GM19397 (cell line): Measurements from ENCODE around the gene TMEM203.

Source experiments
- ATAC-seq: cut with Tn5 transposase; IDR thresholded peaks from one replicate; pipeline ENCODE4 v1.9.1; 2021; ENCODE audit warnings: mild to moderate bottlenecking, moderate library complexity; ENCODE audit not compliant: unreplicated experiment

TMEM203 gene

DNA sequence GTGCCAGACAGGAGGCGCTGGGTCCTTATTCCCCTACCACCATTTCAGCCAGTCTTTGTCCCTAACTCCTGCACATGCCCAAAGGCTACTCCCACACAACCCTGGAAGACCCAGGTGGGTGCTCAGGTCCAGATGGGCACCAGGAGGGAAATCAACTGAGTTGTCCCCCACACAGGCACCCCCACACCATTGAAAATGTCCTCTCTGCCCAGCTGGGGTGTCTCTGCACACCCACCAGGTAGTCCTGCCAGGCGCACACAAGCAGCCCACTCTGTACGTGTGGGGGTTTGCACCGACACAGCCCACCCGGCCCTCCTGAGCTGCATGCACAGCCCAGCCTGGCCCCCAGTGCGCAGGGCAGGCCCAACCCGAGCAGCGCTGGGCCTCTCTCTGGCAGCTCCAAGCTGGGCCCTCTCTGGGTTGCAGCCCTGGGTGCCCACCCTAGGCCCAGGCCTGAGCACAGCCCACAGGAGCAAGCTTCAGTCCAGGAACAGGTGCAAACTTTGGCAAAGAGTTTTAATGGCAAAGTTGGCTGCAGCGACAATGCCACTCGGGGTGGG, 14.4 kb upstream of the TMEM203 start:
- no peak for ATAC-seq

DNA sequence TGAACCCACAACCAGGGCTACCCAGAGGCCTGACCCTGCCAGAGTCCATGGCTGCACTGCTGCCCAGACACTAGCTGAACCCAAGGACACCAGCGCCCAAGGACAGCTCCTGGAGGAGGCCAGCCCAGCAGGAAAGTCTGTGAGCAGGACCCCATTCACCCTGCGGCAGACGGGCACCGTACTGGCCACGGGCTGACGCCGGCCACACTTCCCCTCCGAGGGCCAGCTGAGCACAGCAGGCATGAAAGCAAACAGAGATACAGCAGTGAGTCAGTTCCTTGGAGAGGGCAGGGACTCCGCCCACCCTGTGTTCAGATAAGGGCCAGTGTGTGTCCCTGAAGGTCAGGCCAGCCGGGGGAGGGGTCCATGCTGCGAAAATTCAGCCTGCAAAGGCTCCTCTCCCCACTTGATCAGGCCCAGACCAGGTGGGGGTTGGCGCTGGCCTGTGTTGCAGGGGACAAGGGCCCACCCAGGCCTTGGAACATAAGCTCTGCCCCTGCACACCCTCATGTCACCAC, 13.4 kb upstream of the TMEM203 start:
- ATAC-seq: no peak

- no peak for ATAC-seq
Observed at GRCh38 chr9:137218212-137218753, 12.8 kb upstream of the TMEM203 start.

DNA sequence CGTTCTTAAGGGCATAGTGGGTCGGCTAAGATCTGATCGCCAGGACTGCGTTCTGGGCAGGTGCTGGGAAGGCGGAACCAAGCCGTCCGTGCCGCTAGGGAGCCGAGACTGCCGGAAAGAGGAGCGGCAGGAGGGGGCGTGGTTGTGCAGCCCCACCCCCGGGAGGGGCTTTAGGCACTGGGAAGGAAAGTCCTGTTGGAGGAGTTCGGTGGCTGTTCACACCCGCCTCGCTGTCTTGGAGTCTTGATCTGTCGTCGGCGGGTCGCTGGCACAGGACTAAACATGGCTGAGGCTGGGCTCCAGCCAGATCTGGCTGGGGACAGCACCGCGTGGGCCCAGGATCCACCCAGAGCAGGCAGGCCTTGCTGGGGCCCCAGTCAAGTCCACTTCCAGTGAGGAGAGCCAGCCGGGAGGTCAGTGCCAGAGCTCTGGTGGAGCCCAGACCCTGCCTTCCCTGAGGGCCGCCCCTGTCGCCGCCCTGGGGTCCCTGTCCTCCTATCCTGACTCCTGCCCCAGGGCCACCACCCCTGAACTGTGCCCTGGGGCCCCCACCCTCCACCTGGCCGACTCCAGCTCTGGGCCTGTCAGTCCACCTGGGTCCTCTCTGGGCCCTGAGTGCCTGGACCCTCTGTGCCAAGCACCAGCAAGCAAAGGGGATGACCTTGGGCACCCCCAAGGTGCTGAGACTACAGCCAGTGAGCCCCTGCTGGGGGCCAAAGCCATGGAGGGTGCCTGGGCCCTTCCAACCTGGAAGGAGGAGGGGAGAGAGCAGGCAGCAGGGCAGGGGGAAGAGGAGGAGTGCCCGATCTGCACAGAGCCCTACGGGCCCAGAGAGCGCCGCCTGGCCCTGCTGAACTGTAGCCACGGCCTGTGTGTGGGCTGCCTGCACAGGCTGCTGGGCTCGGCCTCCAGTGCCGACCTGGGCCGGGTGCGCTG, 12.1 kb upstream of the TMEM203 start:
- no peak for ATAC-seq

DNA sequence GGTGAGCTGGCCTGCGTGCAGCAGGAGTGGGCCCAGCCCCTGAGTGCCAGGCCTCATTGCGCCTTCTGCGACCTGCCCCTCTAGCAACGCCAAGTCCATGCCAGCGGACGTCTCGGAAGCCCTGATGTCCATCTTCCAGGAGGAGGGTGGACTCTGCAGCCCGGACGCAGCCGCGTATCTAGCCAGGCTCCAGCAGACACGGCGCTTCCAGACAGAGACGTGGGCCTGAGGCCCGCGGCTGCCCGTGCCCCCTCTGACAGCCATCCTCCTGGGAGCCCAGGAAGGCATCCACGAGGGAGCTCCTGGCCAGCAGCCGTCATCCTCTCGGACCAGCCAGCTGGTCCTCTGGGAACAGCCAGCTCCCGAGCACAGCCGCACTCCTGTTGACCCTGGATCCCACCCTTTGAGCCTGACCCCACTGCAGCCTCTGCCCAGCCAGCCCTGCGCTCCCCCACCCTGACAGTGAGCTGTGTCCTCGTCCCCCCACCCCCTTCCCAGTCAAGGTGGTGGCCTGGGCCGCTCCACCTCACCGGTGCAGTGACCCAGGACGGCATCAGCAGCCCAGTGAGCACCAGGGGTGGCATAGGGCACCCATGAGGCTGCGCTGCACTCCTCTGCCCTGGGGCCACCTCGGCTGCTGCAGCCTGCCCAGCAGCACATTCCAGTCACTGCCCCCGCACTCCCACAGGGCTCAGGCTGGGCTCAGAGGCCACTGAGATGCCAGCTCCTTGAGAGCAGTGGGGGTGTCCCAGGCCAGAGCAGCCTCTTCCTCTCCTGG, 10.9 kb upstream of the TMEM203 start:
- no peak for ATAC-seq

DNA sequence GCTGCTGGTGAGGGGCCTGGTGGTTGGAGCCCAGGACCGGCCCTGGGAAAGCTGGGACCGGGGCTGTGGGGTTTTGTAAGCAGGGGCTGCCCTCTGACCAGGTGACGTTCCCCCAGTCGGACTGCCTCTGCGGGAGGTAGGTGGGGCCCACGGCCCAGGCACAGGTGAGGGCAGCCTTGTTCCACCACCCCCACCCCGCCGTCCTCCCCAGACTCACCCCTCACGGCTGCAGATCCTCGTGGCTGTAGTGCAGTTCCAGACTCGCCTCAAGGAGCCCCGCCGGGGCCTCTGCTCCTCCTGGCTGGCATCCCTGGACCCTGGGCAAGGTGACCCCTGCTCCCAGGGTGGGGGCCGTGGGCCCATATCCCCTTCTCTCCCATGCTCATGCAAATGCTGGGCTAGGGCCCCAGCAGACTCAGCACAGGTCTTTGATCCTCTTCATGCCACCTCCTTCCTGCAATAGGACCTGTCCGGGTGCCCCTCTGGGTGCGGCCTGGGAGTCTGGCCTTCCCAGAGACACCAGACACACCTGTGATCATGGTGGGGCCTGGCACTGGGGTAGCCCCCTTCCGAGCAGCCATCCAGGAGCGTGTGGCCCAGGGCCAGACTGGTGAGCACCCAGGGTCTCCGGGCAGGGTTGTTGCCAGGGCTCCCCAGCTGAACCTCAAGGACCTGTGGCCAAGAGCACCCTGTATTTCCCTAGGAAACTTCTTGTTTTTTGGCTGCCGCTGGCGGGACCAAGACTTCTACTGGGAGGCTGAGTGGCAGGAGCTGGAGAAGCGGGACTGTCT, 9.9 kb upstream of the TMEM203 start:
- no peak for ATAC-seq

GRCh38 chr9:137214620-137215019, 9.2 kb upstream of the TMEM203 start:
- no peak for ATAC-seq

GRCh38 chr9:137213160-137214060, 8.0 kb upstream of the TMEM203 start:
- ATAC-seq: no peak

DNA sequence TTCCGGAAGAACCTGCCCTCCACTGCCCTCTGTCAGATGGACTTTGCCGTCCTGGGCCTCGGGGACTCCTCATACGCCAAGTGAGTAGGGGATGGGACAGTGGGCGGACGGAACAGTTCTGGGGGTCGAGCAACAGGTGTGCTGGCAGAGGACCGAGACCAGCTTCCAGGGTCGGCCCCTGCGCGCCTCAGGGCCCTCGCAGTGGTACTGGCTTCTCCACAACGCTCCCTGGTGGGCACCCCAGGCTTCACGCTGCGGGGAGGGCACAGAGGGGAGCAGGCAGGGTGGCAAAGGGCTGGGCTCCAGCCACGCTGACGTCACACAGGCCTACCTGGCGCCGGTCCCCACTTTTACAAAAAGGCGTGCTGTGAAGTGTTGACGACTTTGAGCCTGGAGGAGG, 7.1 kb upstream of the TMEM203 start:
- no peak for ATAC-seq

DNA sequence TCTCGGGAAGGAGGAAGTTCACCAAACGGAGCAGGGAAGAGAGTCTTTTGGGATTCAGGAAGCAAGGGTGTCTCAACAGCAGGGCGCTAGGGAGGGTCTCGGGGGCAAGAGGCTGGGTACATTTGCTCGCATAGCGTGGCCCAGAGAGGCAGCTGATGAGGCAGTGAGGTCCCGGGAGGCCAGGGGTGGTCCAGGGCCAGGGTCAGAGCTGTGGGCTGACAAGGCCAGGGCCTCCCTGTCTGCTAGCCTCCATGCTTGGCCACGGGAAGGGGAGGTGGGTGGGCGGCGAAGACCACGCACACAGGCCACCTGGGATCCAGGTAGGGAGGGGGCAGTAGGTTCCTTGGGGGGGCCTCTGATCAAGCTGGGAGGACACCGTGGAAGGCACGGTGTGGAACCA, 6.1 kb upstream of the TMEM203 start:
- no peak for ATAC-seq

DNA sequence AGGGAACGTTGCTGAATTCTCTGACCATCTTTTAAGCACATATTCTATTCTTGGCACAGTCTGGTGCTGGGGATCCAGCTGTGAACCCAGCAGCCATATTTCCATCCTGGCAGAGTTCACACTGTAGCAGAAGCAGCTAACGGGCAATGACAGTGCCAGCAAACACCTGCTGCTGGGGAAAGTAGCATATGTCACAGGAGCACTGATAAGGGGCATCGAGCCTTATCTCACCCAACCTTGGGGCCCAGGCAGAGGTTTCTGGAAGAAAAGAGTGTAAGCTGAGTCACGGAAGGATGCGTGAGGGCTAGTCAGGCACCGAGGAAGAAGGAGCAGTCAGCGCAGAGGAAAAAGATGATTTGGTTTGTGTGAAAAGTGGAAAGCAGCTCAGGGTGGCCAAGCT, 1.2 kb upstream of the TMEM203 start:
- ATAC-seq: no peak

GRCh38 chr9:137204731-137205125, 720 bp downstream of the TMEM203 start:
- no peak for ATAC-seq

- no peak for ATAC-seq
Observed at GRCh38 chr9:137202966-137203365, 2.5 kb downstream of the TMEM203 start.

- no peak for ATAC-seq
Observed at GRCh38 chr9:137201205-137201868, 4.1 kb downstream of the TMEM203 start.

GRCh38 chr9:137200311-137201204, 4.9 kb downstream of the TMEM203 start, which contains the start of gene TPRN:
Gene TPRN (minus strand): TSS chr9:137200741. CDS start chr9:137200711, 30 bp downstream.
- ATAC-seq: peak; percentile 82

DNA sequence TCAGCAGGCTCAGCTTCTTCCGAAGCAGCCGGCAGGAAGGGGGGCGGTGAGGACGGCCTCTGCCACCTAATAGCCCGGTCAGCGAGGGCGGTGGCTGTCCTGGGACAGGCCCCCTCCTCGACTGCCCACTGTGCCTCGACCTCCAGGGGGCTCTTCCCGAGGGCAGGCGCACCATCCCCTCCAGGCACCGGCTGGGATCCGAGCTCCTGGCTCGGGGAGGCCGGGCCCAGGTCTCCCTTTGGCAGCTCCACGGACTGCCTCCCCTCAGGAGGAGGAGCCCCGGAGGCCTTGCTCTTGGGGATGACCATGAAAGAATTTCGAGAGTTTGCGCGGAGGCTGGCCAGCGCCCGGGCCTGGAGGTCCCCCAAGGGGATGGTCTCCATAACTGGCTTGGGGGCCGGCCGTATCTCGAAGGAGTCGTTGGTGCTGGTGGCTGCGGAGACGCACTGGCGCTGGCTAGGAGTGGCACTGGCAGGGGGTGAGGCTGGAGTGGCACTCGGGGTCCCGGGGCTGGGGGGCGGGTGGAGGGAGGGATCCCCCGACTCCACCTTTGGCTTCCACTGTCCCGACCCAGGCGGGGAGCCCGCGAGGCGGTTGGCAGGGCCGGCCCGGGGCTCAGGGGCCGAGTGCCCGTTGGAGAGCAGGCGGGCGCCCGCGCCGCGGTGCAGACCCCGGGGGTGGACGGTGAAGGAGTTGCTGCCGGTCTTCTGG, 5.9 kb downstream of the TMEM203 start:
- no peak for ATAC-seq

DNA sequence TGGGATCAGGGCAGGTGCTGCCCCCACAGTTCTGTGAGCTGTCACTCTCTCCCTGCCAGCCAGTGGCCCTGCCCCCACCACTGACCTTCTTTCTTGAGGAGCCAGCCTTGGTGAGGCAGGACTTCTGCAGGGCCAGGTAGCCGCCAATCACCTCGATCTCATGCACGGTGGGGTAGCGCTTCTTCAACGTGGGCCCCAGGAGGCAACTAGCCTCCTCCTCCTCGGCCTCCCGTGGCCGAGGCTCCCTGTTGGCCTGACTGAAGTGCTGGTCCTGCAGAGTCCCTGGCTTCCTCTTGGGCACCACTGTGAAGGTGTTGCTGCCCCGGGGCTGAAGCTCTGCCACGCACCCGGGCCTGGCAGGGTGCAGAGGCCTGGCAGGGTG, 6.6 kb downstream of the TMEM203 start:
- ATAC-seq: no peak
